Activated CD4-positive, alpha-beta T cell treated with anti-CD3 and anti-CD28 coated beads for 48 hours (primary cell): ENCODE measurements around the gene CSNK2A3.
"Not testable (repeated sequence)": the region's sequence is repeated elsewhere in the genome, so short reads cannot be mapped to it uniquely, and the experiment has no call there.

Source experiments
- DNase-seq: peaks from one replicate; pipeline ENCODE4 v3.0.0-alpha.2; 2020

Gene CSNK2A3

GRCh38 chr11:11378184-11378940 is 25.3 kb upstream of the CSNK2A3 start:
- DNase-seq, result no peak

GRCh38 chr11:11374358-11375148 is 21.5 kb upstream of the CSNK2A3 start:
- no peak for DNase-seq

GRCh38 chr11:11373934-11374333 is 20.9 kb upstream of the CSNK2A3 start:
- no peak for DNase-seq

GRCh38 chr11:11372461-11372860 is 19.4 kb upstream of the CSNK2A3 start:
- no peak for DNase-seq

- no peak for DNase-seq
Observed at GRCh38 chr11:11370962-11371303, 17.9 kb upstream of the CSNK2A3 start.

- DNase-seq, result no peak
Observed at GRCh38 chr11:11370255-11370961, 17.4 kb upstream of the CSNK2A3 start.

- DNase-seq, result no peak
Observed at GRCh38 chr11:11366793-11367192, 13.7 kb upstream of the CSNK2A3 start.

DNA sequence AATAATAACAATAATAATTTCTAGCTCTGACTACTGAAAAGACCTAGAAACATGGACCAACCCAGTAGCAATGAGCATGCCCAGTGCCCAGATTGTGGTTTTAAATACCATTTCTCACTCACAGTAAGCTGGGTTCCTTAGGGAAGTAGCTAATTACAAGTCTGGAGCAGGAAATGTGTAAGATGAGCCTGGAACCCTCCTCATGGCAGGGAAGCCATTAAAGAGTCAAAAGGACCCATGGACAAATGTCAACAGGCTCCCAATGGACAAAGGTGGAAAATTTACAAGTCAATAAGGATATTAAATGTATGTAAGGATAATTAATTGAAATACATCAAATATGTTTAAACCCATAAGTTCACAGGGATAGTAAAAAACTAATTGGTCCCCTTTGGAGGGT is 10.6 kb upstream of the CSNK2A3 start:
- DNase-seq, result no peak

DNA sequence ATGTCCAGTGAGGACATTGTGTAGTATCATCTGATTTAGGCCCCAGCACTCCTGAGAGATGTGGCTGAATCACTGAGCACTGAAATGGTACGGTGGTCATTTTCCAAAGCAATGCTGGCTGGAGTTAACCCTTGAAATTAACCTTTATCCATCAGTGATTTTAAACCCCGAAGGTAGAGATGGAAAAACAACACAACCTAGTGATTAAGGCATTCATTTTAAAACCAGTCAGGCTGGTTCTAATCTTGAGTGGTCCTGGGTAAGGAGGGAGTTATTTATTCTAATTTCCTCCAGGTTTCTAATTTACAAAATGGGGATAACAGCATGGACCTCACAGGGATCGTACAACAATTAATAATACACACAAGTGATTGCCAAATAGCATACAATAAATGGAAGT is 6.6 kb upstream of the CSNK2A3 start:
- DNase-seq, result no peak

DNA sequence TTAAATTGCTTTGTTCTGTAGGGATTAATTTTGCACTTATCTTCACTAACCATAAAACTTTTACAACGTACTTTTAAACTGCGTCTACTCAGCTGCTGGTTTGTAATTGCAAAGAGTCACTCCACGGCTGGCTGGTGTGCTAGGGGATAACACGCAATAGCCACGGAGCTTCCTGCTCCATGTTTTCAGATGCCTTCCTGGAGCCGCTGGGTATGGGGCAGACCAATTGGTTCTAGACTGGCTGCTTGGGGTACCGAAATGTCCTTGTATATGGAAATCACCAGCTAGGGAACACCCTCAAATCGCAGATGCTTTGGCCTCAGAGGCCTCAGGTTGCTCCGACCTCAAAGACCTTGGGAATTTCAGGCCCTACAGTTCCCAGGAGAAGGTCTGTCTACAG is 3.8 kb upstream of the CSNK2A3 start:
- DNase-seq, result no peak

DNA sequence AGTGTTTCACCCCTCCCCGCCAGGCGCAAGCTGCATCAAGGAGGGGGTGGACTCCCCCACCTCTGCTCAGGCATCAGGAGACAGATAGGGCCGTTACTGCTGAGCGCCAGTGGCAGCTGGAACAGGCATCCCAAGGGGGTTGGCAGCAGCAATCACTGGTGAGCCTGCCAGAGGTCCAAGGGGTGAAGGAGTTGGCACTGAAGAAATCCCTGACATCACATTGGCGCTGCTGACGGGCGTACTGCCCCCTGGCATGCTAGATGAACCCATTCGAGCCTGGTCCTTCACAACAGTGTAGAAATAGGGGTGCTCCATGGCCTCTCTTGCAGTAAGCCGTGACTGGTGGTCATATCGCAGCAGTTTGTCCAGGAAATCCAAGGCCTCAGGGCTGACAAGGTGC is 1.2 kb downstream of the CSNK2A3 start:
- not testable (repeated sequence) for DNase-seq

- DNase-seq, result no peak
Observed at GRCh38 chr11:11351042-11351586, 1.9 kb downstream of the CSNK2A3 start.

GRCh38 chr11:11349870-11350337 is 3.1 kb downstream of the CSNK2A3 start:
- no peak for DNase-seq

DNA sequence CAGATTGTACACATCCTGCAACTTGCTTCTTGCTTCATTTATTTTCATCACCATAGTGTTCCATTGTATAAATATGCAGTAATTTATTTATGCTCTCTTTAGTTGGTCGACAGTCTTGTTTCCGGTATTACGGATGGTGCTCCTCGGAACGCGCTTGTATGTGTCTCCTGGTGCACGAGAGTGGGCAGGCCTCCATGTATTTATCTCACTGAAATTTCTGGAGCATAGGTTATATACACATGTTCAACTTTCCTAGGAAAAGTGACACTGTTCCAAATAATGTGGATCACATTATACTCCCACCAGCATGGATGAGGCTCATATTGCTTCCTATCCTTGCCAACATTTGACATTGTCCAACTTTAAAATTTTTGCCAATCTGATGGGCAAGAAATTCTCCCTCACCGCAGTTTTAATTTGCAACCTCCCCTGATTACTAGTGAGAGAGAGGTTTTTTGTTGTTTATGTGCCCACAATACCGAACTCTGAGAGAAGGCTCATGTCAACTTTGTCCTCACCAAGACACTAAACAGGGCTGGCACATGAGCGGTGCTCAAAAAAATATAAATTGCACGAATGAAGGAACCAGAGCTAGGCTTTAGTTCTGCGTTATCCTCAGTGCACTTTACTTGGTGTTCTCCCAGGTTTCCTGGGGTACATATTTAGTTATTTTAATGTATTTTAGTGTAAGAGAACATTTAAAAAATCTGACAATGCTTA is 3.8 kb downstream of the CSNK2A3 start:
- no peak for DNase-seq

GRCh38 chr11:11348303-11348702 is 4.7 kb downstream of the CSNK2A3 start:
- no peak for DNase-seq

- DNase-seq, result no peak
Observed at GRCh38 chr11:11347592-11347991, 5.5 kb downstream of the CSNK2A3 start.

DNA sequence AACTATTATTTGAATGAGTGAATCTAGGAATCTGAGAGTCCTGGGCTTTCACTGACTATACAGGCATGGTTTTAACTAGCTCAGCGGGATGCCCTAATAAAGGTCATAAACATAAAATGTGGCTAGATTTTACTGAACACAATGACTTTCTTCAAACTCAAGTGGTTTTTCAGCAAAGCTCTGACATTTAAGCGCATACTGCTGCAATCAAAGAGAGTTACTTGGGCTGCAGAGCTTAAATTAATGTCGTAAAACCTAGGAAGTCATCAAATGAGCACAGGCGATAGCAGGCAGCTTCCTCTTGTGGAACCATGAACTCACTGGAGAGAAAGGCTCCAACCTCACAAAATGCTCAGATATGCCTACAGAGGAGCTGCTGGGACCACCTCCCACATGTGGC is 6.7 kb downstream of the CSNK2A3 start:
- no peak for DNase-seq

- DNase-seq, result no peak
Observed at GRCh38 chr11:11345099-11345498, 8.0 kb downstream of the CSNK2A3 start.

GRCh38 chr11:11344045-11344444 is 9.0 kb downstream of the CSNK2A3 start:
- no peak for DNase-seq

- DNase-seq, result no peak
Observed at GRCh38 chr11:11338304-11338703, 14.7 kb downstream of the CSNK2A3 start.

DNA sequence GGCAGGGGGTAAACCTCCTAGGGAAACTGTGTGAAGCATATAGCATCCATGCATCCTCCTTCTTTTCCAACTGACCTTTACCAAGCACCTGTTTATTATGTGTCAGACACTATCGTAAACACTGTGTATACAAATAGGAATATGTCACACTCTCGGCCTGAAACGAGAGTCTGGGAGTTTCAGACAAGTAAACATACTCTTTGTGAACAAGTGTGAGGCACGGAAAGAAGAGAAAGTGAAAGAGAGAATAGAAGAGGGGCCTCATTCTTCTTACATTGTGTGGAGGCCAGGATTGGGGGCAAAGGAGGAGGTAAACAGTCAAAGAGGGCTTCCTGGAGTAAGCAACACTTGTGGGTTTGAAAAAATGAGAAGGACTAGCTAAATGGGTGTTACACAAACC is 16.4 kb downstream of the CSNK2A3 start:
- DNase-seq, result no peak

DNA sequence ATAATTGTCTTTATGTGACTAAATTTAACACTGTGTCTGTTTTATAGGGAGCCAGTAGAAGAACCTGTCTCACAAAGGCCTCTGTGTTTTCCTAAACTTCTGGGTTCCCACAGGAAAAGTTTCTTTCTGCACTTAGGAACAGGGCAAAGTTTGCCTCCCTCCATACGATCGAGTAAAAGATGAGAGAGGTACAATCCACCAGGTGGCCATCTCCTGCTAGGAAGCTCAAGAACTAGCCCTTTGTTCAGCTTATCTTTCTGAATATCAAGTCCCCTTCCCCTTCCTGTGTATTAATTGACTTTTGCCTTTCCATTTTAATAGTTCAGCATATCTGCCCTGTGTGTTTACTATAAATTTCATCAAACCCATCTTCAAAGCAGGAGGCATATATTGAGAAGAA is 18.0 kb downstream of the CSNK2A3 start:
- no peak for DNase-seq

DNA sequence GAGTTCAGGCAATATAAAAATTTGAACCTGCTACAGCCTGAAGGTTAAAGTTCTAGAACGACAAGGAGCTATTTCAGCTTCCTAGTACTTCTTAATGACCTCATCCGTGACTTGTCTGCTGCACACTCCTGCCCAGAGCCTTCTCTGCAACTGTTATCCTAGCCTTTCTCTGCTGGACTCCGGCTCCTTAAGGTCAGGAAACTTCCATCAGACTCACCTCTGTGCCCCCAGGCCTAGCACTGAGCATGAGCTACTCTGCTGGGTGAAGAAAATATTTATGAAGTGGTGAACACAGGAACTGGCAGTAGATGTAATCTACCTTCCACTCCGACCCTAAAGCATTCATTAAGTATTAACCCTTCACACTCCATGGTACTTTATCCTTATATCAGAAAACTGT is 18.4 kb downstream of the CSNK2A3 start:
- DNase-seq, result no peak
